HG03196 (cell line): ENCODE measurements around the gene PDIA2.
"Not testable (repeated sequence)": the region's sequence is repeated elsewhere in the genome, so short reads cannot be mapped to it uniquely, and the experiment has no call there.

ENCODE experiments used
- ATAC-seq: cut with Tn5 transposase; IDR thresholded peaks from one replicate; pipeline ENCODE4 v1.9.1; 2021; ENCODE audit not compliant: unreplicated experiment

The PDIA2 gene

DNA sequence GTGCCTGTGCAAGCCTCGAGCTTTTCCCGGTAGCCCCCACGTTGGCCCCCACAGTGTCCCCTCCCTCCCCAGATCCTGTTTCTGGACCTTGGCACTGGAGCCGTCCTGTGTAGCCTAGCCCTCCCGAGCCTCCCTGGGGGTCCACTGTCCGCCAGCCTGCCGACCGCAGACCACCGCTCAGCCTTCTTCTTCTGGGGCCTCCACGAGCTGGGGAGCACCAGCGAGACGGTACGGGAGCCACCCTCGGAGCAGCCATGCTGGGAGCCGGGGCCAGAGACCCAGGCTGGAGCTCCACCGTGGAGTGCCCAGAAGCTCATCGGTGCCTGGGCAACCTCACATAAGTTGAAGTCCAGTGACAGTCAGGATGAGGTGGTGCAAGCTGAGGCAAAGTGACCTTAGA is 19.0 kb upstream of the PDIA2 start:
- no peak for ATAC-seq

DNA sequence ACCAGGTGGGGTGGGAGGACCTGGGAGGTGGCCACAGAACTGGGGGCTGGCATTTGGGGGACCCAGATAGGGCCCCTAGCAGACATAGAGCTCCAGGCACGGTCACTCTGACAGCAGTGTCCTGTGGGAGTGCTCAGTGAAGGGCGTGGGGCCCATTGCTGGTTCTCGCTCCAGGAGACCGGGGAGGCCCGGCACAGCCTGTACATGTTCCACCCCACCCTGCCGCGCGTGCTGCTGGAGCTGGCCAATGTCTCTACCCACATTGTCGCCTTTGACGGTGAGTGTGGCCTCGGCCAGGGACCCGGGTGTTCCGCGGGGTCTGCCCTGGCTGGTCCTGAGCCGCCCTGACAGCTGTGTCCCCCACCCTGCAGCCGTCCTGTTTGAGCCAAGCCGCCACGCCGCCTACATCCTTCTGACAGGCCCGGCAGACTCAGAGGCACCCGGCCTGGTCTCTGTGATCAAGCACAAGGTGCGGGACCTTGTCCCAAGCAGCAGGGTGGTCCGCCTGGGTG is 18.5 kb upstream of the PDIA2 start:
- no peak for ATAC-seq

DNA sequence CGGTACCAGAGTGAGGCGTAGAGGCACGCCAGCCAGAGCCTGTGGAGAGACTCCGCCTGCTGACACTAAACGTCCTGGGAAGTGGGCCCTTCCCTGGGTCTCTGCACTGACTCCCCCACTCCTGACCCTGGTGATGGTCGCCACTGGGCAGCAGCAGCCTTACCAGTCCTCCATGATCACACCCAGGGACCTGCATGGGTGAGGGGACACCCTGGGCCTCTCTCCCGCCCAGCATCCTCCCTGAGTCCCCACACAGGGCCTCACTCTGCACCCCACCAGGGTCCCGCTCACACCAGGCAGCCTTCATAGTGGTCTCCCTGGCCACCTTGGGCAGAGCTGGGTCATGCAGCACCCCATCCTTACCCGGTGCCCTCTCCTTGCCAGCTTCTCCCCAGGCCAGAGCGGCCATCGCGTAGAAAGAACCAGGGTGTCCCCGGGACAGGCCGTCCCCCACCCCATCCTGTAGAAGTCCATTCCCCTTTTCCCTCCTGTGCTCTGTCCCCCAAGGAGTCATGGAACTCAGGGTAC is 17.9 kb upstream of the PDIA2 start:
- ATAC-seq = no peak

DNA sequence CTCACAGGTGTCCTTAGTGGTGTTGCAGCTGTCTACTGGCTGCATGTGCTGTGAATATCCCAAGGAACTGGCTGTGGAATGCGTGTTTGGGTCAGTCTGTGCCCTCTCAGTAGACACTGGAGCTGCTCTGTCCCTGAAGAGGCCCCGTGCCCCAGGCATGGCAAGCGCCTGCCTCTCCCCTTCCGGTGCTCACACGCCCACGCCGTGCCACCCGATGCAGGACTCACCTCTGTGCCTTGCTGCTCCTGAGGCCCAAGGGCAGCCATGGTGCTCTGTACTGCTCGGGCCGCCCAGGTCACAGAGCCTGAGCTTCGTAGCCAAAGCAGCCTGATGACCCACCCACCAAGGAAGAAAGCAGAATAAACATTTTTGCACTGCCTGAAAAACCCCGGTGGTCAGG is 17.3 kb upstream of the PDIA2 start:
- ATAC-seq = no peak

DNA sequence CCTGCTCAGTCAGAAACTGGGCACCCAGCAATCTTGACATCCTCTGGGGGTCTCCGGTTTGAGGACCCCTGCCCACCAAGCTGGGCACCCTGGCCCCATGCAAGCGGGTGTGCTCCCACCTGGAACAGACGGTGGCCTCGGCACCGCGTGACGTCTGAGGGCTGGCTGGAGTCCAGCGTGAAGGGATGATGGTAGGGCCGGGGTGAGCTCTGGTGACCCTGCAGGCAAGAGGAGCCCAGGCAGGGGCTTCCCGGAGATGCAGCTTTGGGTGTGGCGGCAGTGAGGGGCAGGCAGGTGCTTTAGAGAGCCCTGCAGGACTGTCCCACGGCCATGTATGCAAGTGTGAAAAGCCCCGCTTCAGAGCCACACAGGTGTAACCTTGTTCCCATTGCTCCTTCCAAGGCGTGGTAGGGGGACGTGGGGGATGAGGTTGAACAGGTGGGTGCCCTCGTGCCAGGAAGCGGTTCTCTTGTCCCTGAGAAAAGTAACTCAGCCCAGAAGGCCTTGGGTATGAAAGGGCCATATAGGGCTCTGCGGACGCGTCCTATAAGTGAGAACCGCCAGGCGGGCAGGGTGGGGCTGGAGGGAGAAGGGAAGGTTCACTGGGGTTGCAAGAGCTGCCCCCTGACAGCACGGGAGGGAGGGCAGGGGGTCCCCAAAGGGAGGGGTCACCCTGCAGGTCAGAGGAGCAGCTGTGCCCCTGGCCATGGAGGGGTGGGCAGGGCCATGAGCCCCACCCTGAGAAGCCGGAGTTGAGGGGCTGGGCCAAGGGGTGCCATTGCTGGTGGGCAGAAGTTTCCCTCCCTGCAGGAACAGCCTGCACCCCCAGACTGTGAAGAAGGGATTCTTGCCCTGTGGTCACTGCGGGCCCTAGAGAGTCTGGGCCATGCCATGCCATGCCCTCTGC is 16.5 kb upstream of the PDIA2 start:
- ATAC-seq = no peak

DNA sequence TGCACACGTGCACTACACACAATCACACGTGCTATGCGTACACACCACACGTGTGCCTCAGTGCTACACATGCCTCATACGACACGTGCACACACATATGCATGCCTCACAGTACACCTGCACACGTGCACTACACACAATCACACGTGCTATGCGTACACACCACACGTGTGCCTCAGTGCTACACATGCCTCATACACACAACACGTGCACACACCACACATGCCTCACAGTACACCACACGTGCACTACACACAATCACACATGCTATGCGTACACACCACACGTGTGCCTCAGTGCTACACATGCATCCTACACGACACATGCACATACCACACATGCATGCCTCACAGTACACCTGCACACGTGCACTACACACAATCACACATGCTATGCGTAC is 15.4 kb upstream of the PDIA2 start:
- not testable (repeated sequence) for ATAC-seq

DNA sequence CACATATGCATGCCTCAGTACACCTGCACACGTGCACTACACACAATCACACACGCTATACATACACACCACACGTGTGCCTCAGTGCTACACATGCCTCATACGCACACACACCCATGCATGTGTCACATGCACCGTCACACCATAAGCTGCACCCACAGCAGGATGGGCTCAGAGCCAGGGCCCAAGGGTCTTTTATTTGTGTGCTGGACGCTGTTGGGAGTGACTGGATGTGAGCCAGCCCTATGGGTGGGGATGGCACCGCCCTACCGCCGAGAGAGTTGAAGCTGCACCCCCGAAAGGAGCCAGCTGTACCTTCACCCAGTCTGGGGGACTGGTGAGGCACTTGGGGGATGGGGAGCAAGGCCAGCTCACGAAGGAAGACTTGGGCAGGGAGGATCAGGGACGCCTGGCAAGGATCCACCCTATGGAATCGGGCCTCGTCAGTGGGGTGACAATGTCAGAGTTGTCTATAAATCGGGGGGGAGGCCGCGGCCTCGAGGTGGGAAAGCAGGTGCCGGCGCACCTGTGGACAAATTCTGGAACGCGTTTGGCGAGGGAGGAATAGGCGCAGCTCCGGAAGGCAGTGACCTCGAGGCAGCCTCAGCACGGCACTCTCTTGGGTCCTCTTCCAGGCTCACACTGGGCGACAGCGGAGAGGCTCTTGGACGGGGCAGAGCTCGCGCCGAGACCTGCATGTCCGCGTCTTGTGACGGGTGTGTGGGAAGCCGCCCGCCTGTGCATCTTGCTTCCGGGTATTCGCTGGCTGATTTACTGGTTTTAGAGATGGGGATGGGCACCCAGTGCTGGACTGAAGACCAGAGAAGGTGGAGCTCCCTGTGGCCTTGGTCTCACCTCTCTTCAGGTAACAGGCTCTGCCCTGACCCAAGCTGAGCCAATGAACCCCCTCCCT is 14.6 kb upstream of the PDIA2 start:
- no peak for ATAC-seq

DNA sequence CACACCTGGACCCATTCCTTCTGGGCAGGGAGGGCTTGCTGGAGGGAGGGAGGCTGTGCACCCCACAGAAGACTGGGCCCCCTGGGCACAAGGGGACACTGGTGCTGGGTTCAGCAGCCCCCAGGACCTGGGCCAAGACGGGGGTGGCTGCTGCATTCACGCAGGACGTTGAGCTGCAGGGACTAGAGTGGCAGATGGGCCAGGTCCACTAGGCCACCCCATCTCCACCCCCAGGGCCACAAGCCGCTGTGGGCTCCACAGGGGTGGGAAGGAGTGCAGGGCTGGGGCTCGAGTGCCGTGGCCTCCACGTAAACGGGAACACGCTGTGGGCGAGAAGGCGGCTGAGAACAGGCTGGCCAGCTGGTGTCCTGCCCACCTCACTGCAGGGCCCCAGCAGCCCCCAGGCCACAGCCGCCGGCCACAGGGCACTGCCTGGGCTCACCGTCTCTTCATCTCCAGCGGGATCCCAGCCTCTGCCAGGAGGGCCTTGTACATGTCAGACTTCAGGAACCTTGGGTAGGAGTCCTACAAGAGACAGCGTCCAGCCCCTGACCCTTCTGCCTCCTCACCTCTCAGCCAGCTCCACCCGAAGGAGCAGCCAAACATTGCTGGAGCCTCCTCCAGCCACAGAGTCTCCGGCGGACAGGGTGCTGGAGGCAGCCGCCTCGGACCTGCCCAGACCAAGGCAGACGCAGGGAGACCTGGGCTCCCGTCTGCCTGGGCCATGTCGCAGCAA is 13.7 kb upstream of the PDIA2 start:
- no peak for ATAC-seq

DNA sequence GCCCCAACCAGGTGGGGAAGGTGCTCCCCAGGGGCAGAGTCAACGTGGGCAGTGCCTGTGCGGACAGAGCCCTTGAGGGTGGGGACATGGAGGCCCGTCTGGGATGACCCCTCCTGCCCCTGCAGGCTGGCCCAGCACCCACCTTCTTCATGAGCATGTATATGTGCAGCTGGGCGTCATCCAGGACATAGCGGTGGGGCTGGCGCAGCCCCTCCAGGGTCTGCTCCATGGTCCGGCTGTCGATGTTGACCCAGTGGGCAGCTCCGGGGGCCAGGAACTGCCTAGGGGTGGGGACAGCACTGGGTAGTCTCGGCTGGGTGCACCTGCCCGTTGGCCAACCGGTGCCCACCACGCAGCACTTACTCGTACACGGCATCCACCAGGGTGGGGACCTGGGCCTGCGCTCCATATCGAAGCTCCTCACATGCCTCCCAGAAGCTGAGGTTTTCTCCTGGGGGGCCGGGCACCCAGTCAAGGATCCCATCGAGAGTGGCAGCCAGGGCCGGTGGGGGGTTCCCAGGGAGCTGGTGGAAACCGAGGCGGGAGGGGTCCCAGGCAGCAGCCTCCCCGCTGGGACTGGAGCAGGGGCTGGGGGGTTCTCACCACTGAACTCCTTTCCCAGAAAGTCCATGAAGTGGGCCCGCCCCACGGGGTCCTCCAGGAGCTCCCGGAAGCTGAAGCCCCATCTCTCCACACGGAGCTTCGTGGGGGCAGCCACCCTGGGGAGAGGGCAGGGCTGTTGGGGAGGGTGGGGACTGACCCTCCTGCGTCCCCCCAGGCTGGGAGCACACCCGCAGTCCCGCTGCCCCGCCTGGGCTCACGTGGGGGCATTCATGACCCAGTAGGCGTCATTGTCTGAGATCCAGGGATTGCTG is 12.3 kb upstream of the PDIA2 start:
- no peak for ATAC-seq

DNA sequence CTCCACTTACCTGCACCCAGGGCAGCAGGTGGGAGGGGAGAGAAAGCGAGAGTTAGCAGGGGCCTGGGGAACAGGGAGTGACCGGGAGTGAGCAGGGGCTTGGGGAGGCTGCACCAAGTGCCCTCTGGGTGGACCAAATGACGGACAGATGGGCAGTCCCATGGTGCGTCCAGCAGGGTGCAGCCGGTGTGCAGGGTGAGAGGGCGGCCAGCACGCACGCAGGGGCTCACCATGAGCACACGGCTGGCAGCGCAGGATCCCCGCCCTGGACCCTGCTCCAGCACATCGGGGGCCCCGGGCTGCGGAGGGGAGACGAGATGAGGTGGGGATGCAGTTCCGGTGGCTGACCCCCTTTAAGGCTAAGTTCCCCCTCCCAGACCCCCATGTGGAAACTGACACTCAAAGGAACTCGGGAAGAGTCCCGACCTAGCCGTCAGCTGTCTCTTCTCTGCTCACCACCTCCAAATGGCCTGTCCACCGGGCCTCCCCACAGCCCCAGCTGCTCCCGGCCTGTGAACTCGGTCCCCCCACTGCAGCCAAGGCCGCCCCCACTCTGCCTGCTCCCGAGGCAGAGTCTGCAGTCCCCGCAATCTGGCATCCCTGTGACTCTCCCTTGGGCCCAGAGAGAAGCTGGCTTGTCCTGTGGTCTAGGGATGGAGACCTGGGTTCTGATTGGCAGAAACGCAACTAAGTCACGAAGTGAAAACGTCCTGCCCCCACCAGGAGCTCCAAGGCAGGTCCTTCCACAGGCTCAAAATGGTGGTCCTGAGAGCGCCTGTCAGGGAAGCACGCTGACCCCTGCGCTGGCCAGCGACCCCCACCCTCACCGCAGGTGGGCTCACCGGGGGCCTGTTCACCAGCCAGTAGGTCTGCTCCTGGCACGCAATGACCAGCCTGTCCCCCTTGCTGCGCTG is 10.1 kb upstream of the PDIA2 start:
- no peak for ATAC-seq

DNA sequence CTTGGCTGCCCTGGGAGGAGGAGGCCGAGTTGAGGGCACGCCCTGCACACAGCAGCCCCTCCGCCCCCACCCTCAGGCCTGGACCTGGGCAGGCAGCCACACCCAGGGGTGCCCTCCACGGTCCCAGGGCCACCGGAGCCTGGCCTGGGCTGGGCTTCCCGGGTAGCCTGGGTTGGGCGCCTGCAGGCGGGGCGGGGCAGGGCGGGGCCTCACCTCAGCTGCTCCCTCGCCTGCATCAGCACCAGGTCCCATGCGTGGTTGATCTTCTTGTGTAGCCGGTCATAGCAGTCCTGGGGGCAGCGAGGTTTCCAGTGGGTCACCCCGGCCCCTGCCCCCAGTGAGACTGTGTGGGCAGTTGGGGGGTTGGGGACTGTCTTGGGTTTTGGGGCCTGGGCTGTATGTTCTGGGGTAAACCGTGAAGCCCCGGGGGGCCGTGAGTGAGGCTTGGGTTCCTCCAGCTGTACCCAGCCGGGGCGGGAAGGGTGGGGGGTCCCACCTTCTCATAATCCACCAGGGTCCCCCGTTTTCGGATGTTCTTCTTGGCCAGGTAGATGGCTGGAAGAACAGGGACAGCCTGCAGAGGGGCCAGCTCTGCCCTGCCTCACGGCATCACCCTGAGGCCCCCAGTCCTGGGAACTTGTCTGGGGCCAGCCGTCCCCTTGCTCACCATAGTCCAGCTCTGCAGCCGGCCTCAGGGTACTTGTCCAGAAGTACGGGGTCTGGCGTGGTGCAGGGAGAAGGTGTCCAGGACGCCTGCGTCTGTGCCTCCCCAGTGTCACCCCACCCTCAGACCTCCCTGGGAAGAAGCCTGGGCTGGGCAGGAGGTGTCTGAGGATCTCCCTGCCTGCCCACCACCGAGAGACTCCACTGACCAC is 9.2 kb upstream of the PDIA2 start:
- ATAC-seq = no peak

DNA sequence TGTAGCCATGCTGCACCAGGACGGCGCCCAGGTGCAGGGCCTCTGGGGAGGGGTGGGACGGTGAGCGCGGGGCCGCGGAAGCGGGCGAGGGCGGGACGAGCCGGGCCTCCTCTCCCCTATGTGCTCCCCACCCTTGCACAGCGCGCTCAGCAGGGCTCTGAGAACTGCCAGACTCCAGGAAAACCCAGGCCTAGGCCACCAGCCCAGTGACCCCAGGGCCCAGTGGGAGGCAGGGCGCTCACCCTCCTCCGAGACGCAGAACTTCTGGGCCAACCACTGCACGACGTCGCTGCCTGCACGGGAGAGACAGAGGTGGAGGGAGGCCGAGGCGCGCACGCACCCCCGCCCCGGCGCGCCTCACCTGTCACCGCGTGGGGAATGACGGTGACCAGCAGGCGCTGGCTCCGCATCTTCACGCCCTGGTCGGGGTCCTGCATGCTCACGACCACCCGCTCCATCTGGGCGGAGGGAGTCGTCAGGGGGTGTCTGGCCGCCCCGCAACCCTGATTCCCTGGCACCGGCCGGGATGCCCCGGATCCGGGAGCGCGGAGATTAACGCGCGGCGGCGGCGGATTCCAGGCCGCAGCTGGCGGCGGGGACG is 7.8 kb upstream of the PDIA2 start:
- no peak for ATAC-seq

DNA sequence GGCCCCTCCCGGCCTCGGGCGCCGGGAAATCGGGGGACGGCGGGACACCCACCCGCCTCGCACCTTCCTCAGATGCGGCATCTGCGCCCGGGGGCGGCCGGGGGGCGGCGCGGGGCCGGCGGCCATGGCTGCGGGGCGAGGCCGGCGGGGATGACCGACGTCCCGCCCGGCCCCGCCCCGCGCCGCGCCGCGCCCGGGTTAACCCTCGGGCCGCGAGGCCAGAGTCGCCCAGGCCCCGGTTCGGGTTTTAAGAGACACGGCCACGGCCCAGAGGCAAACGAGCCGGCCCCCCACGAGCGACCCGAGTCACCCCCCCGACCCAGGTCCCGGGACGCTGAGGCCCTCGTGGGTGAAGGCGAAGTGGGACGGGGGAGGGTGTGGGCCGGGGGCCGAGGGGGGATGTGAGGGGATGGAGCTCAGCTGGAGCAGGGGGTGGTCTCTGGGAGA is 7.2 kb upstream of the PDIA2 start, which contains the start of gene RGS11:
Gene RGS11, minus strand, starts transcription at position 159 of the 447 bp plus-strand sequence. Its CDS starts 33 bp downstream, at position 126.
- no peak for ATAC-seq

DNA sequence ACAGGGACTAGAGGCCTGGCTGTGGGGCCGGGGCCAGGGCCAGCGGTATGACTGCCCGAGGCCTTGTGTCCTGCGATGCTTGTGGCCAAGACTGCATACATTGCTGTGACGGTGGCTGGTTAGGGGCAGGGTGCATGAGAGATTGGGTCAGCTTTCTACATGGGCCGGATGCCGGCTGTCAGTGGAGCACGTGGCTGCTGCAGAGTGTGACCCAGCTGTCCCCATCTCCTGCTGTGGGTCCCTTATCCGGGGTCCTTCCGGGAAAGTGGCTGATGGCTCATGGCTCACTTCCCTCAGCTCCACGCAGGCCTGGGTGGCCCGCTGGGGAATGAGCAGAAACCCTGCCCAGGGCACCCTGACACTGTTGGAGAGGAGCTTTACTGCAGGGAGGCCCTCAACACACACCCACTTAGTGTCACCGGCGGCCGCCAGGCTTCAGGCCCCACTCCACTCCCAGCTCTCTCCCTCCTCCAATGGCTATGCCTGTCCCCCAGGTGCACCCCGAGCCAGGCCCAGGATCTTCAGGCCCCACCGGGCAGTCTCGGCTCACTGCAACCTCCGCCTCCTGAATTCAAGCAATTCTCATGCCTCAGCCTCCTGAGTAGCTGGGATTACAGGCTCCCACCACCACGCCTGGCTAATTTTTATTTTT is 6.4 kb upstream of the PDIA2 start:
- no peak for ATAC-seq

DNA sequence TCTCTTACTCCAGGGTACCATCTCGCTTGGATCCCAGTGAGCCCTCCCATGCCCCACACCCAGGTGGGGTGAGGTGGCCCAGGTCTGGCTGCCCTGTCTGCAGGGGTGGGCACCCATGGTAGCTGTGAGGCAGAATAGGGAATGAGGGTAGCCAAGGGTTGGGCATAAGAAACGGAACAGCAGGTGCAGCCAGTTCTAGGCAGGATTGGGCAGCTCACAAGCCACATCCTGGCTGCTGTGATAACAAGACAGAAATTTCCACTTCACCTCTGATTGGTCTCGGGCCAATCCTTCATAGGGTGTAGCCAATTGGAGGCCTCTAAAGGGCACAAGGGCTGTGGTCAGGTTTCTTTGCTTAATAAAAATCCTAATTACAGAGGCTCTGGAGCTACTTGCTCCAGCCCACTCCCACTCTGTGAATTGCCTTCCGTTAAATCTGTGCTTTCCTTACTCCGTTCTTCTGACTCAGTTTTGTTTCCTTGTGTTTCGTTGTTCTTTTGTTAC is 4.0 kb upstream of the PDIA2 start:
- ATAC-seq = no peak

DNA sequence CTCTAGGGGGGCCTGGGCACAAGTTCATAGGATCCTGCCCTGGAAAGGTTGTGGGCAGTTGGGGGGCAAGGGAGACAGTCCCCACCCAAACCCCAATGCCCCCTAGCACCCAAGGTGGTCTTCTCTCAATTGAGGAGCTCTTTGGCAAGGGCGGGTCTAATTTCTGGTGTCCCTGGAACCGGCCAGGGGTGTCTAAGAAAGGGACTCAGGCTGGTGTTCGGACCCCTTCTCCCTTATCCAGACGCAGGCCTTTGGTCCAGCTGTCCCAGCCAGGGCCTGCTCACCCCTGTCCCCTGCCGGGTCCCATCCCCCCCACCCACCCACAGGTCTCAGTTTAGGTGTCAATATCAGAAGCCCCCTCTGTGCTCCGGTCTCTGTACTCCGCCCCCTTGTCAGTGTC is 3.4 kb upstream of the PDIA2 start:
- ATAC-seq = no peak
